ENCODE data around the gene NDST1.
"Not testable (repeated sequence)": the region's sequence is repeated elsewhere in the genome, so short reads cannot be mapped to it uniquely, and the experiment has no call there.

Gene NDST1

GRCh38 chr5:150507474-150508276 is at the start of gene NDST1:
Gene NDST1, plus strand, starts transcription at chr5:150508131. Its CDS starts 13,124 bp downstream, at chr5:150521255.
- no peak for DNase-seq

DNA sequence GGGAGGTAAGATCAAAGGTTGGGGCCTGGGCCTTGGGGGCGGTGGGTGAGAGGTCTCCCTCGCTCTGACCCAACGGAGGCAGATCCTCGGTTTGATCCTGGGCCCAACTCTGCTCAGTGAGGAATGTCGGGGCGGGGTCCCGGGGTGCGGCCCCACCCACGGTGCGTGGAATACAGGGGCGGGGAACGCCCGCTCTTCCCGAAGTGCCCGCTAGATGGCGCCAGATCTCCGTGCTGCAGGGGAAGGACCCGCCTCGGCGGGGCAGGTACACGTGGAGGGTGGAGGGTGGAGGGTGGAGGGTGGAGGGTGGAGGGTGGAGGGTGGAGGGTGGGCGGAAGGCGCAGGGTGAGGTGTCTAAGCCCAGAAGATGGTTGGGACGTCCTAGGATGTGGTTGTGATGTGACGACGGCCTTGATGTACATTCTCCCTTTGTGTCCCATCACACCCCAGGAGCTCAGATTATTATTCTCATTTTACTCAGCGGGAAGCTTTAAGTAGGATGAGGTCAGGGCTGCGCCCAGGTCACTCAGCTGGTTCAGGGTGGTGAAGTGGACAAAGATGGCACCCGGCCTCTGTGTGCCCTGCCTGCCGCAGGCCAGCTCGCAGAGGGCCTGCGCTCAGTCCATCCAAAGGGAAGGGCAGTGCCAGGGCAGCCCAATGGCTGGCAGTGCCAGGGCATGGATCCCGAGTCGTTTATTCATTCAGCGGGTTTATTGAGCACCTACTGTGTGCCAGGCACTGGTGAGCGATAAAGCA is 49.0 kb upstream of the NDST1 start:
- peak; percentile 7 to 81 for DNase-seq

GRCh38 chr5:150460781-150461180 is 47.1 kb upstream of the NDST1 start:
- DNase-seq, result peak in 1 of 2 experiments; percentile 54

DNA sequence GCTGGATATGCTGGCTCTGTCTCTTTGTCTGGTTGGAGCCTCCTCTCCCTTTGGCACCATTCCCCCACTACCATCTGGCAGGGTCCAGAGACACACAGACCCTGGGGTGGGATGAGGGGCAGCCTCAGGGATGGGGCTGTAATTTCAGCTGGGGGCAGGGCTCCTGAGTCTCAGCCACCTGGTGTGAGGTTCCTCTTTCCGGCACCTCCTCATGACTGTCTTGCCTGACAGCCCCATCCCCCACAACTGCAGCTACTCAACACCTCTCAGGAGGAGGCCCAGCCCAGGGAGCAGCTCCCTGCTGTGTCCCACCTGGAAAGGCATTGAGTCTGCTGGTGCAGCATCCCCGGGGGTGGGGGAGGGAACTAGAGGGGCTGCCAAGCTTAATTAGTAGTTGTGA is 46.7 kb upstream of the NDST1 start:
- peak; percentile 54 to 83 for DNase-seq

DNA sequence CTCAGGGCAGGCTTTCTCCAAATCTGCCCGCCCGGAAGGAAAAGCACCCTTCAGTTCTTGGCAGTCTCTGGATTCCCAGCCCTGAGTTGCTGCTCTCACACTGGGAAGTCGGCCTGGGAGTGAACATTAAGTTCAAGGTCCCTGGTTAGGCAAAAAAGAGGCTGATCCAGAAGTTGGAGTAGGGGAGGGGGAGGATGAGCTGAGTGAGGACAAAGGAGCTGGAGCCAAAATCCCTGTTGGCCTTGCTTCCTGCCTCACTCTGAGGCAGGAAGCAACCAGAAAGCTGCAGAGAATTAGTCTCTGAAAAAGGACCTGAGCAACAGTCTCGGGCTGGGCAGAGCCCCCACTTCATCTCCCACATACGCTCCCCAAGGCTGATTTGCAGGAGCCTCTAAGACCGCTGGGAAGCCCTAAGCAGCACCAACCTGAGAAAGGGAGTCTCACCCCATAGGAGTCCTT is 43.3 kb upstream of the NDST1 start:
- DNase-seq, result peak in 1 of 2 experiments; percentile 24

GRCh38 chr5:150465927-150466326 is 42.0 kb upstream of the NDST1 start:
- no peak for DNase-seq

DNA sequence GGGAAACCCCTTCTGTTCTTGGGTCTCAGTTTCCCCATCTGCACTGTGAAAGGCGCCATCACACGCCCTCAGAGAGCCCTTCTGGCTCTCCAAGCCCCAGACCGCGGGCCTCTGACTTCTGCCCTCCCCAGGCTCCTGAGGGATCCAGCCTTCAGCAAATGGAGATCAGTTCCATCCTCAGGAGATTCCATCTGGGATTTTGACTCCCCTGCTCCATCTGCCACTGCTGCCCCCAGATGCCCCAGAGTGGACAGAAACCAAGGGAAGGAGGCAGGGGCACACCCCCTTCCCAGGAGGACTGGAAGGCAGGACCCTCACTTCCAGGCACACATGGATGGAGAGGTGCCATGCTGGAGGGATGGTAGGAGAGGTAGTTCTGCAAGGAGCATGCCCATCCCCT is 39.7 kb upstream of the NDST1 start:
- no peak for DNase-seq

DNA sequence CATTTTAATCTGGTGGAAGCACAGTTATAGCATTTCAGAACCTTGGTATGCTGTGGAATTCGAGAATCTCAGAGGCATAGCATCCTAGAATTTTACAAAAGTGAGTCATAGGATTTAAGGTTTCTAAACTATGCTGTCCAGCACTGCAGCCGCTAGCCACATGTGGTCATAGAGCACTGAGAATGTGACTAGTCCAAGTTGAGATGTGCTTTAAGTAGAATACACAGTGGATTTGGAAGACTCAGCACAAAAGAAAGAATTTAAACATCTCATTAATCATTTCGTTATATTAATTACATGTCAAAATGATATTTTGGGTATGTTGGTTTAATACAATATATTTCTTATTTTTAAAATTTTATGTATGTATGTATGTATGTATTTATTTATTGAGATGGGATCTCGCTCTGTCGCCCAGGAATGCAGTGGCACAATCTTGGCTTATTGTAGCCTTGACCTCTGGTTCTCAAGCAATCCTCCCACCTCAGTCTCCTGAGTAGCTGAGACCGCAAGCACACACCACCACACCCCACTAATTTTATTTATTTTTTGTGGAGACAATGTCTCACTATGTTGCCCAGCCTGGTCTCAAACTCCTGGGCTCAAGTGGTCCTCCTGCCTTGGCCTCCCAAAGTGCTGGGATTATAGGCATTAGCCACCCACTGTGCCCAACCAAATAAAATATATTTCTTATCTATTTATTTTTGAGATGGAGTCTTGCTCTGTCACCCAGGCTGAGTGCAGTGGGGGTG is 38.0 kb upstream of the NDST1 start:
- DNase-seq, result no peak

DNA sequence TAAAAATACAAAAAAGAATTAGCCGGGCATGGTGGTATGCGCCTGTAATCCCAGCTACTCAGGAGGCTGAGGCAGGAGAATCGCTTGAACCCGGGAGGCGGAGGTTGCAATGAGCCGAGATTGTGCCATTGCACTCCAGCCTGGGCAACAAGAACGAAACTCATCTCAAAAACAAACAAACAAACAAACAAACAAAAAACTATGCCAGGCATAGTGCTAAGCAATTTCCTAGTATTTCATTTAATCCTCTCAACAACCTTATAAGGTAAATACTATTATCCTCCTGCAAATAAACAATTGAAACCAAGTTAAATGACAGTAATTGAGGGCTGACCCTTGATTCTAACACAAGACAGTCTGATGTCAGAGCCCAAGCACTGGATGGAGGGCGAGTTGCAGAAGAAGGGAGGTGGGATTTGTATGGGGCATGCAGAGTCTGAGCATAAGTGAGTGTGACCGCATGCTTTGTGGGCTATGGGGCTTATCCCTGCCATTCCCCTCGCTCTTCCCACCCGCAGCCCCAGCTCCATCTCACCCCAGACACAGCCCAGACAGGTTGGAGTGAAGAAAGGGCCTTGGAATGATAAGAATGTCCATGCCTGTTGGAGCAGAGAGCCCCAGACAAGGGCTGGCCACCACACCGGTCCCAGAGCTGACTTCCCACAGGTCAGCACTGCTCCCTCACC is 34.1 kb upstream of the NDST1 start:
- DNase-seq, result no peak

DNA sequence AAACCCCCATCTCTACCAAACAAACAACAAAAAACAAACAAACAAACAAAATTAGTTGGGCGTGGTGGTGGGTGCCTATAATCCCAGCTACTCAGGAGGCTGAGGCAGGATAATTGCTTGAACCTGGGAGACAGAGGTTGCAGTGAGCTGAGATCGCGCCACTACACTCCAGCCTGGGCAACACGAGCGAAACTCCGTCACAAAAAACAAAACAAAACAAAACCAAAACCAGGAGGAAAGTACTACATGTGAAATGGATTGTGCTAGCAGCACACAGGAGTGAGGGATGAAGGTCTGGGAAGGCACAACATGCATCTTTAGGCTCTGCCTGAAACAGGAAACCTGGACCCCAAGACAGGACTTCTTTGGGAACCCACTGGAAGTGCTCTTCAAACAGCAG is 31.4 kb upstream of the NDST1 start:
- DNase-seq, result not testable (repeated sequence)

- DNase-seq, result no peak
These were observed 28.5 kb upstream of the NDST1 start for GRCh38 chr5:150479416-150479815.

GRCh38 chr5:150481708-150481965 is 26.3 kb upstream of the NDST1 start:
- no peak for DNase-seq

GRCh38 chr5:150481972-150482406 is 25.9 kb upstream of the NDST1 start:
- no peak for DNase-seq

DNA sequence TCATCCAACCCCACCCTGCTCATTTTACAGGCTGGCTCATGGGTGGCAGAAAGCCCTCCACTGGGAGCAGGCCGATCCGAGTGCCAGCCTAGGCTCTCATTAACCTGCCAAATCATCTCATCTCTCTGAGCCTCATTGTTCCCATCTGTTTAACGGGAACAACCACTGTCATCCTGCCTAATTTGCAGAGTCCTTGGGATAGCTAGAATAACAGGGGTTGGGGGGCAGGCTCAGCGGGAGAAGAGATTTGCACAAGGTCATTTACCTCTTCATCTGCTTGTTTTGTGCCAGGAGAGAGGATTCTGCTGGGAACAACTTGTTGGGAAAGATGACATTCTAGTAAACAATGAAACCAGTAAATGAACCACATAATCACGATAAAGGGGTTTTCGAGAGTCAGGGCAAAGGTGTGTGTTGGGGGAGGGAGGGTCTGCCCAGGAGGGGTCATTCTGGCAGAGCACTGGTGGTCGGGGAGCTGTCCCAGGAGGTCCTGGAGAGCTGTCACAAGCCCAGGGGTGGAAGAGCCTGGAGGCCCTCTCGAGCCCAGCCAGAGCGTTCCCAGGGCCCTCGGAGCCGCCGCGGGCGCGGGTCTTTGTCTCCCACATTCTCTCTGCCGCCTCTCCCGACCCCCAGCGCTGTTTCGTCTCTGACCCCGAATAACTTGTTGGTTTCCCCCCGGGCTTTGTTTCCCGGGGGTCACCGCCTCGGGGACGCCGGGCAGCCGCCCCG is 22.8 kb upstream of the NDST1 start:
- DNase-seq, result peak in 1 of 2 experiments; percentile 30

DNA sequence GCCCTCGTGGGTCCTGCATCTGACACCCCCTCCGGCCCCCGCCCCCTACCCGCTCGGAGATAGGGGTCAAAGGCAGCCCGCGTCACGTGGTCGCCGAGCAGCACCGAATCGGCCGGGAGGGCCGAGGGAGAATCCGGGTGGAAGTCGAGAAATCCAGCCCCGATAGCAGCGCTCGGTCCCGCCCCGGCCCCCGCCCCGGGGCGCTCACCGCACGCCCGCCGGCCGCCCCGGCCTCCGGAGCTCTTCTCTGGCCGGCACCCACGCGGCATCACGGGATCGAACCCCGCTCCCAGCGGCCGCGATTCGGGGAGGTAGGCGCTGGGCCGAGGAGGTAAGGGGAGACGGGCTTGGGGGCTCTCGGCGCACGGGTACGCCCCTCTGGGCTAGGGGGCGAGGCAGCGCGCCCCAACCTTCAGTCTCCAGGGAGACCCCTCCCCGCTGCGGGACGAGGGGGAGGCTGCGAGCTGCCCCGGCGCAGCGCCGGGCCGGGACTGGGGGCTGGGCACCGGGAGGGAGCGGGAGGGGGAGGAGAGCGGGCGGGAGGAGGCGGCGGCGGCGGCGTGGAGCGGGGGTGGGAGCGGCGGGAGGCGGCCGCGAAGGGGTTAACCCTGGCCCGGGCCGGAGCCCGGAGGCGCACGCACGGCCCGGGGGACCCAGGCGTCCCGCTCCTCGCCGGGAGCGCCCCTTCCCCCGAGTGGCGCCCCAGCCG is 22.1 kb upstream of the NDST1 start:
- no peak for DNase-seq

- peak in 1 of 2 experiments; percentile 37 for DNase-seq
These were observed 21.3 kb upstream of the NDST1 start for GRCh38 chr5:150486402-150487198.

- peak in 1 of 2 experiments; percentile 51 for DNase-seq
These were observed 20.5 kb upstream of the NDST1 start for GRCh38 chr5:150487199-150488061.

DNA sequence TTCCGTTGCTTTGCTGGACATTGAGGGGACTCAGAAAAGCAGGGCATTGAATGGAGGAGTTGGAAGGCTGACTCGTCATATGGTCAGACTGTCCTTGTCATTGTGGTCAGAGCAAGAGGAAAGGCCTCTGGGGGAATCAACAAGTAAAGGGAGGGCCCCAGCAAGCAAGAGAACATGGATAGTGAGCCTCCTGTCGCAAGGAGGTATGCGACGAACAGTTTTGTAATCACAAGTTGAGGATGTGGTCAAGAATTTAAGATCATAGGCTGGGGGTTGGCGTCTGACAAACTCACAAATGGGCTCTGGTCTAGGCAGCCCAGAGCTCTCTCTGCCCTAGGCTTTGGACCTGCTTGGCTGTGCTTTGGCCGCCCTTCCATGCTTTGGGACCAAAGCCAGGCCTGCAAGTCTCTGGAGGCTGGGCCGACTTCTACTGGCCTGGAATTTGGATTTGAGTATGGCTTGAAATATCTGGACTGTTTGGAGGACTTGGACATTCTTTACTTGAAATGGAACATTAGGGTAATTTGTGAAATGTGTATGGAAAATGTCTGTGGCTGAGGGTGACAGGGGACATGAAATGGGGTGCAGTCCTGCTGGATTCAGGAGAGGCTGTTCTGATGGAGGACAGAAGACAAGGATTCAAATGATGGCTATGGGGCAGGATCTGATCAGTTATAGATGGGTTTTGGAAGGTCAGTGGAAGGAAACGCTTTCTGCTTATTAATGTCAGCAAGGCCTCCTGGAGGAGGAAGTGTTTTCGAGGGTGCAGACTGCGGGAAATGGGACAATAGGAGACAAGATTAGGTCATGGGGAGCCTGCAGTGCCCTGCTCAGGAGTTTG is 19.2 kb upstream of the NDST1 start:
- peak in 1 of 2 experiments; percentile 60 for DNase-seq

All from NCI-H446 (cell line).